Measurements from ENCODE around the gene CDA. TPM values are rescaled to one million over a fixed set of nuclear protein-coding genes. Genes with fewer than 3 reads are reported as not detected.

CDA gene
- polyA plus RNA-seq, 1 of the 3 experiments (the other 2 are of a cell fraction): 0.12 TPM

DNA sequence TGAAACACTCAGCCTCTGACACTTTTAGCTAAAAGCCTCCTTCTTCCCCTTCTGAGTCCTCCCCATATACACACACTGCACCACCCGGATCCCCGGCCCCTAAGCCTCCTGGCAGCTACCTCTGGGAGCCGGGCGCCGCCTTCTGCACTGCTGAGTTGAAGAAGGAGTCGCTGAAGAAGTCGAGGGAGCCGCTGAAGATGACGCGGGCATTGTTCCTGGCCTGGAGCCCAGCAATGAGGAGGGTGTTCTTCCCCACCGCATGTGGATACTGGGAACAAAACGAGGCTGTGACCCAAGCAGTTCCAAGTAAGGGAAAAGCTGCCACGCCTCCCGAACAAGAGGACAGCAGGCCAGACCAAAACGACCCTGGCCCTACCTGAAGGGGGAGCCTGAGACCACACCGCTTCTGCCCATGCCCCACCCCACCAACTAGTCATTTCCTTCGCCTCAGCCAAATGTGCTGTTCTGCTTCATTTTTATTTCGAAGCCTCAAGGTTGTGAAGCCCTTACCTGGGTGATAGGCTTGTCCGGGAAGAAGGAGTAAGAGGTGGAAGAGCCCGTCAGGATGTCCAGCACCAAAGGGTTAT lies 65.3 kb downstream of the CDA start:
- Histone ChIP-seq H3K4me3 (ENCODE audit: low read depth in 2 of 2, low read length in 1 of 2) (no peak overlapping the region), H3K4me2 (no peak overlapping the region), H3K4me1 (ENCODE audit: control insufficient read depth in 1 of 2, insufficient read depth in 2 of 2, low read depth in 1 of 2, low read length in 1 of 2) (no peaks in the 10 kb centered on the region), H4K20me1 (ENCODE audit: insufficient read depth) (no peaks in the 10 kb centered on the region; the same call in 1 of the 2 replicates), H3K27me3 (ENCODE audit: insufficient read depth) (no peaks in the 10 kb centered on the region), H3K27ac (ENCODE audit: low read depth in 2 of 2, low read length in 1 of 2) (no peak overlapping the region), H3K9me3 (no peaks in the 10 kb centered on the region), H3K36me3 (replicated peaks in 1 of 2; ENCODE audit: control insufficient read depth in 1 of 2, insufficient read depth in 2 of 2, low read length in 1 of 2) (peaks cover 46 to 87% of the 10 kb centered on the region in 2 experiments), H3K79me2 (ENCODE audit: insufficient read depth) (peaks cover 37% of the 10 kb centered on the region), H3F3A (replicated peaks; ENCODE audit: insufficient read depth) (peaks cover 8% of the 10 kb centered on the region), H3K9me2 (no peaks in the 10 kb centered on the region), H3K9ac (no peak overlapping the region), H2AFZ (ENCODE audit: low read depth) (no peak overlapping the region)
- CTCF ChIA-PET: interaction anchor here (0.9 kb wide), 2 partner anchors 14 to 15 kb away, joined by 3 read pairs; no protein-coding TSS in a partner anchor
- TF ChIP-seq FOXJ3 (CRISPR knock-in tag; IDR thresholded peaks at IDR 0.05) (no peak), GATA2 (CRISPR knock-in tag; IDR thresholded peaks at IDR 0.05) (no peak), GABPA (IDR thresholded peaks at IDR 0.05; ENCODE audit: low read depth) (no peak), YY1 (IDR thresholded peaks at IDR 0.05; ENCODE audit: low read depth) (no peak), FOSL2 (IDR thresholded peaks at IDR 0.05; ENCODE audit: borderline replicate concordance, low read depth) (no peak), MEF2A (IDR thresholded peaks at IDR 0.05; ENCODE audit: borderline replicate concordance, low read depth) (no peak), CHD2 (IDR thresholded peaks at IDR 0.05; ENCODE audit: low read length, partially characterized antibody) (no peak), SMC3 (IDR thresholded peaks at IDR 0.05; ENCODE audit: low read depth, low read length) (no peak)
- TF ChIP-seq, protein P1, sequence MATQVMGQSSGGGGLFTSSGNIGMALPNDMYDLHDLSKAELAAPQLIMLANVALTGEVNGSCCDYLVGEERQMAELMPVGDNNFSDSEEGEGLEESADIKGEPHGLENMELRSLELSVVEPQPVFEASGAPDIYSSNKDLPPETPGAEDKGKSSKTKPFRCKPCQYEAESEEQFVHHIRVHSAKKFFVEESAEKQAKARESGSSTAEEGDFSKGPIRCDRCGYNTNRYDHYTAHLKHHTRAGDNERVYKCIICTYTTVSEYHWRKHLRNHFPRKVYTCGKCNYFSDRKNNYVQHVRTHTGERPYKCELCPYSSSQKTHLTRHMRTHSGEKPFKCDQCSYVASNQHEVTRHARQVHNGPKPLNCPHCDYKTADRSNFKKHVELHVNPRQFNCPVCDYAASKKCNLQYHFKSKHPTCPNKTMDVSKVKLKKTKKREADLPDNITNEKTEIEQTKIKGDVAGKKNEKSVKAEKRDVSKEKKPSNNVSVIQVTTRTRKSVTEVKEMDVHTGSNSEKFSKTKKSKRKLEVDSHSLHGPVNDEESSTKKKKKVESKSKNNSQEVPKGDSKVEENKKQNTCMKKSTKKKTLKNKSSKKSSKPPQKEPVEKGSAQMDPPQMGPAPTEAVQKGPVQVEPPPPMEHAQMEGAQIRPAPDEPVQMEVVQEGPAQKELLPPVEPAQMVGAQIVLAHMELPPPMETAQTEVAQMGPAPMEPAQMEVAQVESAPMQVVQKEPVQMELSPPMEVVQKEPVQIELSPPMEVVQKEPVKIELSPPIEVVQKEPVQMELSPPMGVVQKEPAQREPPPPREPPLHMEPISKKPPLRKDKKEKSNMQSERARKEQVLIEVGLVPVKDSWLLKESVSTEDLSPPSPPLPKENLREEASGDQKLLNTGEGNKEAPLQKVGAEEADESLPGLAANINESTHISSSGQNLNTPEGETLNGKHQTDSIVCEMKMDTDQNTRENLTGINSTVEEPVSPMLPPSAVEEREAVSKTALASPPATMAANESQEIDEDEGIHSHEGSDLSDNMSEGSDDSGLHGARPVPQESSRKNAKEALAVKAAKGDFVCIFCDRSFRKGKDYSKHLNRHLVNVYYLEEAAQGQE (IDR thresholded peaks at IDR 0.05; ENCODE audit: low read depth, low read length): no peak
- TF ChIP-seq, protein P2, sequence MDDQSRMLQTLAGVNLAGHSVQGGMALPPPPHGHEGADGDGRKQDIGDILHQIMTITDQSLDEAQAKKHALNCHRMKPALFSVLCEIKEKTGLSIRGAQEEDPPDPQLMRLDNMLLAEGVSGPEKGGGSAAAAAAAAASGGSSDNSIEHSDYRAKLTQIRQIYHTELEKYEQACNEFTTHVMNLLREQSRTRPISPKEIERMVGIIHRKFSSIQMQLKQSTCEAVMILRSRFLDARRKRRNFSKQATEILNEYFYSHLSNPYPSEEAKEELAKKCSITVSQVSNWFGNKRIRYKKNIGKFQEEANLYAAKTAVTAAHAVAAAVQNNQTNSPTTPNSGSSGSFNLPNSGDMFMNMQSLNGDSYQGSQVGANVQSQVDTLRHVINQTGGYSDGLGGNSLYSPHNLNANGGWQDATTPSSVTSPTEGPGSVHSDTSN (IDR thresholded peaks at IDR 0.05): no peak
- TF ChIP-seq, protein P3, sequence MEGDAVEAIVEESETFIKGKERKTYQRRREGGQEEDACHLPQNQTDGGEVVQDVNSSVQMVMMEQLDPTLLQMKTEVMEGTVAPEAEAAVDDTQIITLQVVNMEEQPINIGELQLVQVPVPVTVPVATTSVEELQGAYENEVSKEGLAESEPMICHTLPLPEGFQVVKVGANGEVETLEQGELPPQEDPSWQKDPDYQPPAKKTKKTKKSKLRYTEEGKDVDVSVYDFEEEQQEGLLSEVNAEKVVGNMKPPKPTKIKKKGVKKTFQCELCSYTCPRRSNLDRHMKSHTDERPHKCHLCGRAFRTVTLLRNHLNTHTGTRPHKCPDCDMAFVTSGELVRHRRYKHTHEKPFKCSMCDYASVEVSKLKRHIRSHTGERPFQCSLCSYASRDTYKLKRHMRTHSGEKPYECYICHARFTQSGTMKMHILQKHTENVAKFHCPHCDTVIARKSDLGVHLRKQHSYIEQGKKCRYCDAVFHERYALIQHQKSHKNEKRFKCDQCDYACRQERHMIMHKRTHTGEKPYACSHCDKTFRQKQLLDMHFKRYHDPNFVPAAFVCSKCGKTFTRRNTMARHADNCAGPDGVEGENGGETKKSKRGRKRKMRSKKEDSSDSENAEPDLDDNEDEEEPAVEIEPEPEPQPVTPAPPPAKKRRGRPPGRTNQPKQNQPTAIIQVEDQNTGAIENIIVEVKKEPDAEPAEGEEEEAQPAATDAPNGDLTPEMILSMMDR (IDR thresholded peaks at IDR 0.05): no peak
- TF ChIP-seq, protein P4, sequence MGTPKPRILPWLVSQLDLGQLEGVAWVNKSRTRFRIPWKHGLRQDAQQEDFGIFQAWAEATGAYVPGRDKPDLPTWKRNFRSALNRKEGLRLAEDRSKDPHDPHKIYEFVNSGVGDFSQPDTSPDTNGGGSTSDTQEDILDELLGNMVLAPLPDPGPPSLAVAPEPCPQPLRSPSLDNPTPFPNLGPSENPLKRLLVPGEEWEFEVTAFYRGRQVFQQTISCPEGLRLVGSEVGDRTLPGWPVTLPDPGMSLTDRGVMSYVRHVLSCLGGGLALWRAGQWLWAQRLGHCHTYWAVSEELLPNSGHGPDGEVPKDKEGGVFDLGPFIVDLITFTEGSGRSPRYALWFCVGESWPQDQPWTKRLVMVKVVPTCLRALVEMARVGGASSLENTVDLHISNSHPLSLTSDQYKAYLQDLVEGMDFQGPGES (IDR thresholded peaks at IDR 0.05; ENCODE audit: low read depth, low read length): no peak
- POLR2A ChIA-PET: no interaction called here
- 91% methylated on average over 19 of the region's 20 CpGs for WGBS (ENCODE audit: low lambda C conversion rate)
- DNase-seq: no peak
